HepG2 (cell line): ENCODE data around the gene LSM2. TPM values are rescaled to one million over a fixed set of nuclear protein-coding genes. Genes with fewer than 3 reads are reported as not detected.

Experiments
- CEBPB ChIP-seq: IDR thresholded peaks from 2 replicates; pipeline ENCODE4 v1.6.1; 2011; ENCODE audit warnings: low read depth, low read length, improper control_type of control experiment, borderline replicate concordance
- EHMT2 ChIP-seq: fragments of 200-600 bp; sonication (generic); IDR thresholded peaks from 2 replicates; pipeline ENCODE4 v1.7.0; 2017; ENCODE audit warnings: antibody characterized with exemption, low read depth, low read length, borderline replicate concordance
- GTF2F1 ChIP-seq: fragments of 150-350 bp; IDR thresholded peaks from 2 replicates; pipeline ENCODE4 v1.6.1; 2014; ENCODE audit warnings: low read length
- KIAA2018 ChIP-seq: sonication (generic); formaldehyde crosslinking; IDR thresholded peaks from 2 replicates; pipeline ENCODE4 v1.5.0; 2020; ENCODE audit warnings: mild to moderate bottlenecking, missing genetic modification reagents, borderline replicate concordance
- MAZ ChIP-seq, 2 experiments: sonication (generic) in 1 of 2; formaldehyde crosslinking in 1 of 2; IDR thresholded peaks; 2 replicates each; pipeline versions ENCODE4 v1.5.0 to v1.6.1; 2012 to 2020; ENCODE audit warnings: low read depth in 2 of 2, mild to moderate bottlenecking in 2 of 2, borderline replicate concordance in 1 of 2, improper control_type of control experiment in 1 of 2, low read length in 1 of 2, missing genetic modification reagents in 1 of 2, moderate library complexity in 1 of 2
- NR2F2 ChIP-seq: IDR thresholded peaks from 2 replicates; pipeline ENCODE4 v1.6.1; 2012; ENCODE audit warnings: low read depth, inconsistent platforms, borderline replicate concordance
- ZC3H13 ChIP-seq: sonication (generic); formaldehyde crosslinking; IDR thresholded peaks from 2 replicates; pipeline ENCODE4 v1.8.1; 2023; ENCODE audit warnings: mild to moderate bottlenecking, missing genetic modification reagents, moderate library complexity
- ZNF687 ChIP-seq: sonication (generic); formaldehyde crosslinking; IDR thresholded peaks from 2 replicates; pipeline ENCODE4 v1.5.1; 2020; ENCODE audit warnings: mild to moderate bottlenecking, missing genetic modification reagents, moderate library complexity
- polyA plus RNA-seq, 8 experiments: library from polyadenylated mRNA; depleted of rRNA in 3 of 8; stranded (reverse) in 7 of 8; unstranded in 1 of 8; fragments of >200 nt; fragmentation: Illumina TruSeq in 4 of 8; extraction: Trizol in 4 of 8; gene quantifications; 2 replicates each; pipeline versions ENCODE4 v1.2.1 to v1.2.3, GENCODE V29; 2011 to 2016; ENCODE audit warnings: low read depth in 4 of 8, missing spikeins in 1 of 8, mixed read lengths in 1 of 8; ENCODE audit not compliant: insufficient read depth in 1 of 8
- total RNA-seq, 5 experiments: library from RNA; depleted of rRNA; stranded (reverse); fragments of >200 nt; fragmentation: Illumina TruSeq; extraction: Trizol; gene quantifications; 2 replicates each; pipeline ENCODE4 v1.2.3, GENCODE V29; 2016; ENCODE audit warnings: low read depth in 1 of 5

LSM2 gene
- total and polyA plus RNA-seq, 2 of the 13 experiments (the other 11 are each of a cell fraction or from before 2014, with no cell fraction given): 69.4 to 90.5 TPM

DNA sequence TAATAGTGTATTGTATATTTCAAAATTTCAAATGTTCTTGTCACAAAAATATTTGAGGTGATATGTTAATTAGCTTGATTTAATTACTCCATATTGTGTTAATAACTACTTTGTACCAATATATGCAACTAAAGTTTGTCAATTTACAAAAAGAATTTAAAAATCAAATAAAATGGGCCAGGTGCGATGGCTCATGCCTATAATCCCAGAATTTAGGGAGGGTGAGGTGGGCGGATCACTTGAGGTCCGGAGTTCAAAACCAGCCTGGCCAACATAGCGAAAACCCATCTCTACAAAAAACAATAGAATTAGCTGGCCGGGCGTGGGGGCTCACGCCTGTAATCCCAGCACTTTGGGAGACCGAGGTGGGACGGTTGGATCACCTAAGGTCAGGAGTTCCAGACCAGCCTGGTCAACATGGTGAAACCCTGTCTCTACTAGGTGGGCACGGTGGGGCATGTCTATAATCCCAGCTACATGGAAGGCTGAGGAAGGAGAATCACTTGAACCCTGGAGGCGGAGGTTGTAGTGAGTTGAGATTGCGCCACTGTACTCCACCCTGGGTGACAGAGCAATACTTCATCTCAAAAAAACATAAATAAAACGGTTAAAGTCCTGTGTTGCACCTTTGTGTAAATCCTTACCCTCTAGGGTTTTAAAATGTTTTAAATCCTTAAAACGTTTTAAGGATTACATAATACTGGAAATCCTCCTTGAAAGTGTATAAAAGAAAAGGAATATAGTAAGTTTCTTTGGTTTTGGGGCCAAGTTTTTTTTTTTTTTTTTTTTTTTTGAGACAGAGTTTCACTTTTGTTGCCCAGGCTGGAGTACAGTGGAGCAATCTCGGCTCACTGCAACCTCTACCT is 24.8 kb upstream of the LSM2 start (continued):
- no peak for TF ChIP-seq KIAA2018
- 0 out of 2 replicates have a peak, but pooled peaks have one; percentile 22 for TF ChIP-seq NR2F2
- TF ChIP-seq ZC3H13: peak; percentile 87
- TF ChIP-seq EHMT2: no peak
- TF ChIP-seq GTF2F1: no peak
- TF ChIP-seq CEBPB: peak; percentile 45
- no peak for TF ChIP-seq MAZ (IDR thresholded peaks at IDR 0.05; ENCODE audit: borderline replicate concordance, low read depth, low read length)
- TF ChIP-seq MAZ (CRISPR knock-in tag; IDR thresholded peaks at IDR 0.05; ENCODE audit: low read depth): 0 out of 2 replicates have a peak, but pooled peaks have one; percentile 29
- 0 out of 2 replicates have a peak, but pooled peaks have one; percentile 16 for TF ChIP-seq ZNF687 (CRISPR knock-in tag)
